ENCODE data around the gene FUT4.

DNA sequence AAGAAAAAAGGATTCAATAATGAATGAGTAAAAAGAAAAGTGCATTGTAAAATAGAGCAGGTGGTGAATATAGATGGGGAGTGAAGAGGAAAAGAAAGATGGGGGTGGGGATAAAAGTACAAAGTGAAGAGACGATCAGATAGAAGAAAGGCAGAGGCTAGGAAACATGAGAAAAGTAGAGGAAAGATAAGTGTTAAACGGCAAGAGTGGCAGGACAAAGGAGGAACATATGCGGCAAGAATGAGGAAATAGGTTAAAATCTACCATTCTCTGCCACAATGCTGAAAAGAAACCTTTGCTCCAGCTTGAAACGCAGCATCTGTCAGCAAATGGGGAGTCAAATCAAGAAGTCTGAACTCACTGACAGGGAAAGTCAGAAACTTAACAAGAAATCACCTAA, 6.8 kb downstream of the FUT4 start:
- TF ChIP-seq, protein P1, sequence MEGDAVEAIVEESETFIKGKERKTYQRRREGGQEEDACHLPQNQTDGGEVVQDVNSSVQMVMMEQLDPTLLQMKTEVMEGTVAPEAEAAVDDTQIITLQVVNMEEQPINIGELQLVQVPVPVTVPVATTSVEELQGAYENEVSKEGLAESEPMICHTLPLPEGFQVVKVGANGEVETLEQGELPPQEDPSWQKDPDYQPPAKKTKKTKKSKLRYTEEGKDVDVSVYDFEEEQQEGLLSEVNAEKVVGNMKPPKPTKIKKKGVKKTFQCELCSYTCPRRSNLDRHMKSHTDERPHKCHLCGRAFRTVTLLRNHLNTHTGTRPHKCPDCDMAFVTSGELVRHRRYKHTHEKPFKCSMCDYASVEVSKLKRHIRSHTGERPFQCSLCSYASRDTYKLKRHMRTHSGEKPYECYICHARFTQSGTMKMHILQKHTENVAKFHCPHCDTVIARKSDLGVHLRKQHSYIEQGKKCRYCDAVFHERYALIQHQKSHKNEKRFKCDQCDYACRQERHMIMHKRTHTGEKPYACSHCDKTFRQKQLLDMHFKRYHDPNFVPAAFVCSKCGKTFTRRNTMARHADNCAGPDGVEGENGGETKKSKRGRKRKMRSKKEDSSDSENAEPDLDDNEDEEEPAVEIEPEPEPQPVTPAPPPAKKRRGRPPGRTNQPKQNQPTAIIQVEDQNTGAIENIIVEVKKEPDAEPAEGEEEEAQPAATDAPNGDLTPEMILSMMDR (IDR thresholded peaks at IDR 0.05), result no peak
- no peak for TF ChIP-seq ZFX (IDR thresholded peaks at IDR 0.05; ENCODE audit: borderline replicate concordance)
